Right lobe of liver (tissue), 4 donors: ENCODE measurements around the gene CDRT4.
"Not testable (repeated sequence)": the region's sequence is repeated elsewhere in the genome, so short reads cannot be mapped to it uniquely, and the experiment has no call there.

Experiments
- CTCF ChIP-seq, 4 donors: fragments of 200-600 bp in 3 of 4; fragments of 450-650 bp in 1 of 4; IDR thresholded peaks; one replicate each; pipeline versions ENCODE4 v1.5.1 to v1.8.0; 2016 to 2022; ENCODE audit warnings: antibody characterized with exemption in 4 of 4, mild to moderate bottlenecking in 2 of 4
- POLR2A ChIP-seq: fragments of 450-650 bp; IDR thresholded peaks from one replicate; pipeline ENCODE4 v1.6.1; 2017; ENCODE audit warnings: antibody characterized with exemption, mild to moderate bottlenecking
- donor health status: DM: no; HTN: no; CAD: no.
- donor health status: DM: no; HTN: no; CAD: no.
- donor health status: DM: no; HTN: yes; CAD: no.

- not testable (repeated sequence) for TF ChIP-seq CTCF (IDR thresholded peaks at IDR 0.05); POLR2A
These were observed 28.0 kb downstream of the CDRT4 start for GRCh38 chr17:15439205-15439985.
